DOHH2 (cell line): ENCODE results near the gene CCDC40.

ENCODE experiments used
- H3F3A ChIP-seq: fragments of 200-600 bp; sonication (generic), shearing (Covaris generic); 2 replicates; pipeline ENCODE4 v1.6.0; 2016; ENCODE audit warnings: antibody characterized with exemption, mild to moderate bottlenecking; ENCODE audit not compliant: control insufficient read depth, insufficient read depth
- H3K27ac ChIP-seq: fragments of 200-600 bp; sonication (generic); 2 replicates; pipeline ENCODE4 v1.5.1; 2014; ENCODE audit warnings: low read depth, mild to moderate bottlenecking, low read length, moderate library complexity
- H3K27me3 ChIP-seq: fragments of 200-600 bp; sonication (generic); 2 replicates; pipeline ENCODE4 v1.6.1; 2014; ENCODE audit warnings: mild to moderate bottlenecking, low read length, mixed read lengths; ENCODE audit not compliant: control insufficient read depth
- H3K36me3 ChIP-seq: fragments of 200-600 bp; sonication (generic); 2 replicates; pipeline ENCODE4 v1.6.1; 2014; ENCODE audit warnings: mild to moderate bottlenecking, low read length, moderate library complexity, mixed read lengths; ENCODE audit not compliant: control insufficient read depth
- H3K4me1 ChIP-seq: fragments of 200-600 bp; sonication (generic); 2 replicates; pipeline ENCODE4 v1.6.1; 2014; ENCODE audit warnings: mild to moderate bottlenecking, low read length, mixed read lengths; ENCODE audit not compliant: control insufficient read depth
- H3K4me2 ChIP-seq: fragments of 200-600 bp; sonication (generic); 2 replicates; pipeline ENCODE4 v1.6.0; 2014; ENCODE audit warnings: mild to moderate bottlenecking, low read length, moderate library complexity
- H3K4me3 ChIP-seq: fragments of 200-600 bp; sonication (generic); 2 replicates; pipeline ENCODE4 v1.5.1; 2014; ENCODE audit warnings: mild to moderate bottlenecking, low read length, mixed read lengths
- H3K79me2 ChIP-seq: fragments of 200-600 bp; sonication (generic); 2 replicates; pipeline ENCODE4 v1.6.1; 2014; ENCODE audit warnings: mild to moderate bottlenecking, low read length, mixed read lengths; ENCODE audit not compliant: control insufficient read depth
- H3K9me2 ChIP-seq: fragments of 200-600 bp; sonication (generic); replicated peaks from 2 replicates; pipeline ENCODE4 v1.6.1; 2014; ENCODE audit warnings: mild to moderate bottlenecking, low read length, mixed read lengths; ENCODE audit not compliant: control insufficient read depth
- H3K9me3 ChIP-seq: fragments of 200-600 bp; sonication (generic); 2 replicates; pipeline ENCODE4 v1.6.1; 2014; ENCODE audit warnings: antibody characterized with exemption, low read length, mixed read lengths; ENCODE audit not compliant: control insufficient read depth, insufficient read depth
- H4K20me1 ChIP-seq: fragments of 200-600 bp; sonication (generic); 2 replicates; pipeline ENCODE4 v1.6.0; 2014; ENCODE audit warnings: low read depth, mild to moderate bottlenecking, antibody characterized with exemption, low read length, moderate library complexity; ENCODE audit not compliant: control insufficient read depth, insufficient read depth
- CTCF ChIP-seq: fragments of 200-600 bp; sonication (generic); IDR thresholded peaks from one replicate; pipeline ENCODE4 v1.5.1; 2014; ENCODE audit warnings: antibody characterized with exemption, mild to moderate bottlenecking, low read depth, low read length; ENCODE audit not compliant: poor library complexity, severe bottlenecking
- EZH2phosphoT487 ChIP-seq: fragments of 200-600 bp; sonication (generic); IDR thresholded peaks from 2 replicates; pipeline ENCODE4 v1.6.1; 2017; ENCODE audit warnings: borderline replicate concordance, mild to moderate bottlenecking, antibody characterized with exemption, low read length, moderate library complexity, mixed read lengths

CCDC40 gene

GRCh38 chr17:80025796-80026195 is 10.6 kb upstream of the CCDC40 start:
- H3K36me3 ChIP-seq = no peaks in the 10 kb centered on the region
- no peaks in the 10 kb centered on the region for H3K27me3 ChIP-seq
- no peak overlapping the region for H3K4me2 ChIP-seq
- no peaks in the 10 kb centered on the region for H4K20me1 ChIP-seq
- H3K9me3 ChIP-seq = no peaks in the 10 kb centered on the region
- H3F3A ChIP-seq = no peaks in the 10 kb centered on the region
- no peak overlapping the region for H3K4me3 ChIP-seq
- H3K27ac ChIP-seq = no peak overlapping the region
- no peaks in the 10 kb centered on the region for H3K9me2 ChIP-seq
- no peaks in the 10 kb centered on the region for H3K79me2 ChIP-seq
- TF ChIP-seq CTCF (no peak), EZH2phosphoT487 (no peak)
- no peaks in the 10 kb centered on the region for H3K4me1 ChIP-seq

- Histone ChIP-seq H3K9me2 (no peaks in the 10 kb centered on the region), H3K4me3 (no peak overlapping the region), H3K4me1 (no peaks in the 10 kb centered on the region), H3K27ac (no peak overlapping the region), H3K9me3 (no peaks in the 10 kb centered on the region), H3K36me3 (no peaks in the 10 kb centered on the region), H3F3A (no peaks in the 10 kb centered on the region), H3K27me3 (no peaks in the 10 kb centered on the region), H3K4me2 (no peak overlapping the region), H3K79me2 (no peaks in the 10 kb centered on the region), H4K20me1 (no peaks in the 10 kb centered on the region)
- TF ChIP-seq CTCF (no peak), EZH2phosphoT487 (no peak)
Observed at GRCh38 chr17:80026359-80027042, 9.9 kb upstream of the CCDC40 start.

- Histone ChIP-seq H3K9me3 (no peaks in the 10 kb centered on the region), H3K27me3 (no peaks in the 10 kb centered on the region), H3K79me2 (no peaks in the 10 kb centered on the region), H4K20me1 (no peaks in the 10 kb centered on the region), H3K4me2 (no peak overlapping the region), H3K4me1 (no peaks in the 10 kb centered on the region), H3F3A (no peaks in the 10 kb centered on the region), H3K4me3 (no peak overlapping the region), H3K36me3 (no peaks in the 10 kb centered on the region), H3K9me2 (no peaks in the 10 kb centered on the region), H3K27ac (no peak overlapping the region)
- no peak for TF ChIP-seq CTCF
- no peak for TF ChIP-seq EZH2phosphoT487
Observed at GRCh38 chr17:80027043-80027435, 9.4 kb upstream of the CCDC40 start.
